HPDE6-E6E7 (cell line): ENCODE measurements around the gene STYXL1.
A peak's percentile ranks its signal among the peaks of the same experiment; 100 is the strongest.
"Not testable (repeated sequence)": the region's sequence is repeated elsewhere in the genome, so short reads cannot be mapped to it uniquely, and the experiment has no call there.

ENCODE experiments used
- DNase-seq: peaks from one replicate; pipeline ENCODE4 v3.0.0; 2011; ENCODE audit warnings: missing footprints; ENCODE audit errors: extremely low spot score

Gene STYXL1

DNA sequence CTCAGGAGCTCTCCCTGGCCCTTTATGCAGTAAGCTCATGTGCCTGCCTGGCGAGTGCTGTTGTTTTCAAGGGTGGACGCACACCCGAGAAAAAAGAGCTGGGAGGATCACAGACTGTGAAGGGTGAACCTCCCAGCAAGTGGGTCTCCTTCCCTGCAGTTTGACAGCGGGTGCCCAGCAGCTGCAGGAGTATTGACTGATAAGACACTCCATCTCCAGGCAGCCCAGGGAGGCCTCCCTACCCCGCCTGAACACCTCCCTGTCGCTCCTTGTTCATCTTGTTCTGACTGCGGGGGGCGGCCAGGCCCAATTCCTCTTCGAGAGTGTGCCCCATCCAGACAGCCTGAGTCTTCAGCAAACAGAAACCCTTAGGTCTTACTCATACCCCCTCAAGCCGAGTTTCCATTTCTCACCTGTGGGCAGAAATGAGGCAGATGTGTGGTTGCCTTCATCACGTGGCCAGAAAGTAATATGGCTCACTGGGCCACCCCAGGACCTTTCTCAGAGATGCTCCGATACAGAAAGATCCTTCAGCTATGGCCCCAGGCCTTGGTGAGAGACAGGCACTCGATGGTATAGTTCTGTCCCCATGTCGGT lies 17.3 kb upstream of the STYXL1 start:
- DNase-seq, result no peak

DNA sequence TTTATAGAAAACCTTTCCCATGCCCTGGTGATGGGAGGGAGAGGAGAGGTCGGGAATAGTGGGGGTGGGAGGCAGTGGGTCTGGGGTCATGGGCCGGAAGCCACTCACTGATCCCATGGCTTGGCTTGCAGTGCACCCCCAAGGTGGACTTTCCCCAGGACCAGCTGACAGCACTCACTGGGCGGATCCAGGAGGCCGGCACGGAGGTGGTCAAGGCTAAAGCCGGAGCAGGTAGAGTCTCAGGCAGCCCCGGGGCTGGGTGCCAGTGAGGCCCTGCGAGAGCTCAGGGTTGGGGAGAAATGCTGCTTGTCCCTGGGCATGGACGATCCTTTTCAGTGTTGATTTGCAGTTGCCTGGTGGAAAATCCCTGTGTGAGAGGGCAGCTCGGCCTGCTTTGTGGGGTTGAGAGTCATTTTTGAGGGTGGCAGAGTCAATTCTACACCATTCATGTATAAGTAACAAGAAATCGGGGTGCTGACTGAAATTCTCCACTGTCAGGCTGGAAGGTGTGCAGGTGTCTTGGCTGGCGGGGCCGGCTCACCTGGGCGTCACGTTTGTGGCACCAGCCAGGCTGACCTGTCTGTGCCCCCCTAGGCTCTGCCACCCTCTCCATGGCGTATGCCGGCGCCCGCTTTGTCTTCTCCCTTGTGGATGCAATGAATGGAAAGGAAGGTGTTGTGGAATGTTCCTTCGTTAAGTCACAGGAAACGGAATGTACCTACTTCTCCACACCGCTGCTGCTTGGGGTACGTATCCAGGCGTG lies 16.6 kb upstream of the STYXL1 start:
- DNase-seq, result no peak

DNA sequence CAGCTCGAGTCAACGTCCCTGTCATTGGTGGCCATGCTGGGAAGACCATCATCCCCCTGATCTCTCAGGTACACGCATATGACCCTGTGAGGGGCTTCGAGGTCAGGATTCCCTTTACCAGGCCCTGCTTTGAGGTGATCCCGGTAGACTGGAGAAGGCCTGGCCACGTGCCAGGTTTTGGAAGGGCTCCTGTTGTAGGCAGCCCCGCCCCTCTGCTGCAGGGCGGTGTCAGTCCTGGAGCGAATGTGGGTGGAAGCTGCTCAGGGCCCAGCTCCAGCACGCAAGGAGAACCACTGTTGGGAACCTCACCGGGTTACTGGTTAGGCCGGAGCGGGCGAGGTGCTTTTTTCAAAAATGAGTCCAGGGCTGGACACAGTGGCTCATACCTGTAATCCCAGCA lies 15.7 kb upstream of the STYXL1 start:
- no peak for DNase-seq

DNA sequence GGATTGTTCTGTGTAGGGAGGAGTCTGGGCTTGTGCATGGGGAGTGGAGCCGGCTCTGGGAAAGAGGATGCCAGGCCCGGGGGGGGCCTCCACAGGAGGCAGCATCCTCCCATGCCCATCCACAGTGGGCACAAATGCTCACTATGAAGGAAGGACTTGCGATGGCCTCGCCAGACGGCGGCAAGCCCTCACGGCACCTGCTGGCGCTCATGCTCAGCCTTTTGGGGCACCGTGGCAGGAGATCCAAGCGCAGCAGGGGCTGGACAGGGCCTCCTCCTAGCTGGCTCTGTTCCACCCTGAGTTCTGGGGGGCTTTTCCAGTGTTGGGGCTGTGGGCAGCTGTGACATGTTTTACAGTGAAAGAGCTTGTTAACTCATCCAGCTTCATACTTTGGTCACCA lies 15.3 kb upstream of the STYXL1 start:
- no peak for DNase-seq

DNA sequence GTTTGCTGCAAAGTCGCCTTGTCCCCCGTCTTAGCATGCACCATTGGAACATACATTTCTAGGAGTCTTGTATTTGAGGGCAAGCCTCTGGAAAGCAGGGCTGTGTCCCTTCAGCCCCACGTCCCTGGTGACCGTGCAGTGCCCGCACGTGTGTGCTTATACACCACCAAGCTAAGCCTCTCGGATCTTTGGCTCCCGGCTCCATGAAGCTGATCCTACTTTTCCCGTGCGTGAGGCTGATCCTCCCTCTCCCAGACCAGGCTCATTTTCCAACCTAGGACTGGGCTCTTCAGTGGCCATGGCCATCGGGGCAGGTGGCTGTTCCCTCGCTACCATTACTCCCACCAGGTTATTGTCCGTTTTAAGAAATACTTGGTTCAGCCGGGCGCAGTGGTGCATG lies 14.5 kb upstream of the STYXL1 start:
- DNase-seq, result no peak

DNA sequence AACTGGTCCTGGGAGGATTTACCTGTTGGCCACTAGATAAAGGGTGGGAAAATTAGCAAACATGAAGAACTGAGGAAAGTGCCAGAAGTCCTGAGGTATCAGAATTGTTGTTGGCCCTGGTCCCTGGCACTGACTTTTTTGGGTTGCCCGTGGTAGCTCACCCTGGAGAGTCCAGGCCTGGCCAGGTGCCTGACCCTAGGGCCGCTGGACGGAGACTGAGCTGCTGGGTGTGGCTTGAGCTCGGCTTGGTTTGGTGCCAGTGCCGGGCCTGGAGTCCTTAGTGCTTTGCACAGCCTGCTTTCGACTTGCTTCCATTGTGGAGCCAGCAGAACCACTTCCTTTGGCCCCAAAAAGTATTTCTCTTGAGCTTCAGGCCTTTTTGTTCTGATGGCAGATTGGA lies 13.0 kb upstream of the STYXL1 start:
- DNase-seq, result no peak

DNA sequence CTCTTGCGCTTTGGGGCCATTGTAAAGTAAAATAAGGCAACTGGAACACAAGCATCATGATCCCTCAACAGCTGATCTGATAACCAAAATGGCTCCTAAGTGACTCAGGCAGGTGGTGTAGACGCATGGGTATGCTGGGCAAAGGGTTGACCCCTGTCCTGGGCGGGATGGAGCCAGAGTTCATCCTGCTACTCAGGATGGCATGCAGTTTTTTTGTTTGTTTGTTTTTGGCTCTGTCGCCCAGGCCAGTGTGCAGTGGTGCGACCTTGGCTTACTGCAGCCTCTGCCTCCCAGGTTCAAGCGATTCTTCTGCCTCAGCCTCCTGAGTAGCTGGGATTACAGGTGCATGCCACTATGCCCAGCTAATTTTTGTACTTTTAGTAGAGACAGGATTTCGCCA lies 10.9 kb upstream of the STYXL1 start:
- not testable (repeated sequence) for DNase-seq

DNA sequence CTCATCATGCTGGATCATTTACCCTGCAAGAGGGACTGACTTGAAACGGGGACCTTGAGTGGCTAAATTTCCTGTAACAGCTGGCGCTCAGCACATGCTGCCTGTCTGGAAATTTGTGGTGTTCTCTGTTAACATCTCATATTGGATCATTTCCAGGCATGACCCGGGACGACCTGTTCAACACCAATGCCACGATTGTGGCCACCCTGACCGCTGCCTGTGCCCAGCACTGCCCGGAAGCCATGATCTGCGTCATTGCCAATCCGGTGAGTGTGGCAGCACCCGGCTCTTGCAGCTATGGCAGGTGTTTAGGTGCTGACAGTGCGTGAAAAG lies 10.0 kb upstream of the STYXL1 start:
- no peak for DNase-seq

DNA sequence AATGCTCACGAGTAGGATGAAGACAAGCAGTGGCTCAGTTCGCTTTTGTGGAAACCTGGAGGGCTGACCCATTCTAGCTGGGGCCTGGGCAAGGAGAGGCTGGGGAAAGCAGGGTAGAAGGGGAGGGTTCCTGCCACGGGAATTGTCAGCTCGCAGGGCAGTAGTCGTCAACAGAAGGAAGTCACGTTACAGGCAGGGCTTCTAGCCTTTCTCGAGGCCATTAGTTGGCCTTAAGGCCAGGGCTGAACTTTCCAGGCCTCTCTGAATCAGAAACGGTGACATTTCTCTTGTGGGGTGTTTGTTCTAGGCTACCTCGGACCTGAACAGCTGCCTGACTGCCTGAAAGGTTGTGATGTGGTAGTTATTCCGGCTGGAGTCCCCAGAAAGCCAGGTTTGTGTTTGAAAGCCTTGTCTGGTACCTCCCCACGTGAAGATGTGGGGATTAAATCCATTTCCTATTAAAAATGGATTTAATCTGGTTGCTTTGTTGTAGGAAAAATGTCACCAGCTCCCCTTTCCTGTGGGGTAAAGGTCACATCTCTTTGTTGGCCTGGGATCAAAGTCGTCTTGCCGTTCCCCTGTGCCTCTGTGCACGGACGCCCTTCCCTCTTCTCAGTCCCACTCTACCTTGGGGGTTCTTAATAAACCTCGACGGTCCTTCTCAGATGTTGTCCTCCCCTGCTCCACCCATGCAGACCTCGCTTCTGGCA lies 9.5 kb upstream of the STYXL1 start:
- DNase-seq, result no peak

DNA sequence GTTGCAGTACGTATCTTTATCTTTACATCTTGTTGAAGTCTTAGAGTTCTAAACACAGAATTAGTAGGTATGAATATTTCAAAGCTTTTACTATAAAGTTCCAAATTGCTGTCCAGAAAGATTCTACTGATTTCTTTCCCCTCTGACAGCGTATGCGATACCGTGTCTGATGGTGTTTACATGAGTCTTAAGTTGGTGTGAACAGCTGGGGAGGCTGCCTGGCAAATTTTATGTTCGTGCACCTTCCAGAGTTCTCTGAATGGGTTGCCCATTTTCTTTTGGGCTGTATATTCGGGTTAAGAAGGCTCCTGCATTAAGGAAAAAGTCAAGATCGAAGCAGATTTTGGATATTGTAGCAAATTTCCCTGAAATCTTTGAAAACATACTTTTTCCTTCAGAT lies 8.4 kb upstream of the STYXL1 start:
- no peak for DNase-seq

DNA sequence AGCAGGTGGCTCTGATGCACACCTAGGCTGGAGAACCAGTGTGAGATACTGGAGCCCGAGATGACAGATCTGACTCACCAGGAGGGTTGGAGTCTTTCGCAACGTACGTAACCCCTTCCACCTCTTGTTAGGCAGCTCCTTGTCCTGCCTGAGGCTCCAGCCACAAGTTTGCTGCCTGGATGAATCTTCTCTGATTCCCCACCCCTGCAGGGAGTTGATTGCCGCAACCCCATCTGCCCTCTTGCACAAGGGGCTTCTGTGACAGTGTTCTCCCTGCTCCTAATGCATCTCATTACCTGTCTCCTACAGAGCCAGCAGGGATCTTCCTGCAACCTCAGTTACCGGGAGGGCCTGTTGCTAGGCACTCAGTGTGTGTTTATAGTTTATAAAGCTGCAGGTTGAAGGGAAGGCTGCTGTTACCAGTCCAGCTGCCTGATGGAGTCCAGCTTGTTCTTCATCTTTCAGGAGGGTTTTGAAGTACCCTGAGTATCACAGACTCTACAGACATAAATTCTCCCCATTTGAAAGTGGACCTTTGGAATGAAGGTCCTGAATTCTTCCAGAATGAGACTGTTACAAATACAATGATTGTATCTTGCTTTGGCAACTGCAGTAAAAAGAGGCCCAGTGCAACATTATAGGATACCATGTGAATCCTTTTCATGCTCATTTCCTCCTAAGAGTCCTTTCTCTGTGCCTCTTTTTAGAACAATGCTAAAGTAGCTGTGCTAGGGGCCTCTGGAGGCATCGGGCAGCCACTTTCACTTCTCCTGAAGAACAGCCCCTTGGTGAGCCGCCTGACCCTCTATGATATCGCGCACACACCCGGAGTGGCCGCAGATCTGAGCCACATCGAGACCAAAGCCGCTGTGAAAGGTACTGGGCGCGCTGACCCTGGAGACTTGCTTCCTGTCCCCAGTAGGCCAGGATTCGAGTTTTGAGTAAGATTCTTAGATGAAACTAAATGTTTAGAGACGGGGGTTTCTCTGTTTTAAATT lies 6.6 kb upstream of the STYXL1 start:
- DNase-seq, result peak; percentile 87

DNA sequence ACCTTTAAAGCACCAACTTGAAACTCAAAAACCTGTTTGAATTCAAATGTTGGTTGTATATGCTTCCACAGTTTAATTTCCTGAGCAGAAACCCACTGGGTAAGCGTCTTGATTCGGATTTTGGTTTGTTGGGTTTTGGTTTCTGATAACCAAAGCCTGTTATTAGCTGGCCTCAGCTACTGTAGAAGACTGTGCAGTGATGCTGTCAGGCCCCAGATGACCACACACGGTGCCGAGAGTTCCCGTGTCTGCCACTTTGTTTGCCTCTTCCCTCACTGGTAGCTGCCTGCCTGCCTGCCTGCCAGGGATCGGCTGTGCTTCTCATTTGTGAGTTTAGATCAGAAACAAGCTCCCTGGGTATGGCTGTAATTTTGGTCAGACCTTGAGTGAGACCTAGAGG lies 5.7 kb upstream of the STYXL1 start:
- DNase-seq, result no peak

DNA sequence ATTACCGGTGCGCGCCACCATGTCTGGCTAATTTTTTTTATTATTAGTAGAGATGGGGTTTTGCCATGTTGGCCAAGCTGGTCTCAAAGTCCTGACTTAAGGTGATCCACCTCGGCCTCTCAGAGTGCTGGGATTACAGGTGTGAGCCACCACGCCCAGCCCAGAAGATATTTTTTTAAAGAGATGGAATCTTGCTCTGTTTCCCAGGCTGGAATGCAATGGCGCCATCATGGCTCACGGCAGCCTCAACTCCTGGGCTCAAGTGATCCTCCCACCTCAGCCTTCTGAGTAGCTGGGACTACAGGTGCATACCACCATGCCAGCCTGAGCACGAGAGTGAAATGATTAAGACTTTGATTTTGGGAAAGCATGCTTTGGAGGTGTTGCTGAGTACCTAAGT lies 4.9 kb upstream of the STYXL1 start:
- not testable (repeated sequence) for DNase-seq

DNA sequence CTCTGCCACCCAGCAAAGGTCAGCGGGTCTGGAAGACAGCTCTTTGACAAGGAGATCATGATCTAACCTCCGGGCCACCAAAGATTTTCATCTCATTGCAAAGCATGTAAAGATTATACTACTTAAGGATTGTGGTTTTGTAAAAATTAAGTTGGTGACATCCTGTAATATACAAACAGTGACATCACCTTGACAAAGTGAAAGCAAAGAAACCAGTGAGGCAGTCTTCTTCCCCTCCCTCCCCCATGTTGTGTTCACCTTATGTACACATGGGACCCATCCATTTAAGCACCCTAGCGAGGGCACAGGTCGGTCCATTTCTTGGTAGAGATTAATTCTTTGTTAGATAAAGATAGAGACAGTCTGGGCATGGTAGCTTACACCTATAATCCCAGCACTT lies 4.0 kb upstream of the STYXL1 start:
- no peak for DNase-seq

DNA sequence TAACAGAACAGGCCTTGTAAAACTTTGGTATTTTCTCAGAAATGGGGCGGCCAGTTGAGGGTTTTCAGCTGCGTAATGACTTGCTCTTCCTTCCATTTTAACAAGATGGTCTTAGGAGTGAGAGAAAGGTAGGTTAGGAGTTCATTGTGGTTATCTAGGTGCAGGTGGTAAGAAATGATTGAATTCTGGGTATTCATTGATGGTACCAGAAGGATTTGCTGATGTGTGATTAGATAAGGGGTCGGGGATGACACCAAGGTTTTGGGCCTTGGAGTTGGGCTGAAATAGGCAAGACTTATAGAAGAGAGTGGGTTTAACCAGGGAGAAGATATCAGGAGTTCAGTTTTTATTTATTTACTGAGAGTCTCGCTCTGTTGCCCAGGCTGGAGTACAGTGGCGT lies 2.7 kb upstream of the STYXL1 start:
- DNase-seq, result no peak

DNA sequence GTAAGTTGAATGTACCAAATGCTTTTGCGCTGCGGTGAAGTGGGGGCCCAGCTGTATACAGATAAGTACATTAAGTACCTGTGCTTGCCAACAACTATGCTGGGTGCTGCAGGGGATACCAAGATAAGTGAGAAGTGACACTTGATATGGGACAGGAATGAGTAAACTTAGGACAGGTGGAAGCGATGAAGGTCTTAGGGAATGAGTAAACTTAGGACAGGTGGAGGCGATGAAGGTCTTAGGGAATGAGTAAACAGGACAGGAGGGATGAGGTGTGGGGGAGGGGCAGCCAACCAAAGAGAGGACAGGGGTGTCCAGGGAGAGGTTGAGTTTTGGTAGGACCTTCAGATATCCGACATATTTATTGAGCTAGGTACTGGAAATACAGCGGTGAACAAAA lies 1.5 kb upstream of the STYXL1 start:
- DNase-seq, result no peak

DNA sequence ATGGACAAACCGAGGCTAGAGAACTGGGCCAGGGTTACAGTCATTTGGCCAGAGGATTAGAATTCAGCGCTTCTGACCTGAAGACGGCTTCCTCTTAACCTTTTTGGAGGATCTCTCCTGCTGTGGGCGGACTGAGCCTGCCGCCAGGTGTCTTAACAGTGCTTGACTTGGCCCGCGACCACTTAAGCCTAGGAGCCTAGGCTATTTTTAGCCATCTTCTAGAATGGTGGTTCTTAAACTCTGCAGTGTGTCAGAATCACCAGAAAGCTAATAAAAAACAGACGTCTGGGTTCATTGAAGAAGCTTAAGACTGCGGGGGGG lies 828 bp upstream of the STYXL1 start:
- DNase-seq, result no peak

DNA sequence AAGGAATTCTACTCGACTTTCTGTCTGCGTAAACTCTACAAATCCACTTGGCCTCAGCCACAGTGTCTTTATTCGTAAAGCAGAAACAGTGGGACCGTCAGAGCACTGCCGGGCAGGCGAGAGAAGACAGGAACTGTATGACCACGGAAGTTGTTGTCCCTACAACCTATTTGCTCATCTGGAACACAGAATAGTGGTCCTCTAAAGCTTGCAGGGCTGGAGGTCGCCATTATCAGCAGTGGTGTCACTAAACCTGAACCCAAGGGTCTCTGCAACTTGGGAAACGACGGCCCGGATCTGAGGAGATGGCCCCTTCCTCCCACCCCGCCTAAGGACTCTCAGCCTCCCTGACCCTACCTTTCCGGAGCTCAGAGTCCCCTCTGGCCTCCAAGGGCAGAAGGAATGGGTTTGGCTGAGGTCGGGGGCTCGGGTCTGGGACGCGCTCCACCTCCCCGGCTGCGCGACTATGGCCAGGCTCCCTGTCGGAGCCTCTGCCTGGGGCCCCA lies 442 bp downstream of the STYXL1 start:
- DNase-seq, result no peak

DNA sequence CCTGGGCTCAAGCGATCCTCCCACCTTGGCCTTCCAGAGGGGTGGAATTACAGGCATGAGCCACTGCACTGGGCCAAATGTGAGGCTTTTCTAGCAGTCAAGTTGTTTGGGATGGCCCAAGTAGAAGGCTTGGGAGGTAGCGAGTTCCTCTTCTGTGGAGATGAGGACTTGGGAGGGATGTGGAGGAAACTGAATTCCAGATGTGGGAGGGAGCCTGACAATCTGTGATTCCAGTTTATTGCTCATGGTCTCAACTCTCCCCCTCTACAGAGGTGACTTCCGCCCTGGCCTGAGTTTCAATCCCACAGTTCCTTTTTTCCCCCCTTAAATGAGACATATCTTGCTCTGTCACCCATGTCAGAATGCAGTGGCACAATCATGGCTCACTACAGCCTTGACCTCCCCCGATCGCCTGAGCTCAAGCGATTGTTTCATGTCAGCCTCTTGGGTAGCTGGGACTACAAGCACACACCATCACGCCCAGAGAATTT lies 3.4 kb downstream of the STYXL1 start:
- no peak for DNase-seq

DNA sequence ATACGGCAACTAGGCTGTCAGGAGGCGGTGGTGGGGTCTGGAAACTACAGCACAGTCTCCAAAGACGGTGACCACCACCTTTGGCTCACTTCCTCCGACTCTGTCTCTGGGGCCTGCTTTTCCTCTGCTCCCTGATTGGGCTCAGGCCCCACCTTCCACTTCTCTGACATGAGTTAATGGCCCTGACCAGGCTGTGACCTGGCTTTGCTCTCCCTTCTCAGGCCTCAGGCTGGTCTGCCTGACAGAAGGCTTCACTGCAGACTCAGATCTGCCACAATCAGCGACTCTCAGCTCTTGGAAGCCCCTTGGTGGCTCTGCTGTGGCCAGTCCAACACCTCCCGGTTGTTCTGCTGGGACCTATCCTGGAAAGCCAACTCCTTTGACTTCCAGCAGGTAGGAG lies 7.7 kb downstream of the STYXL1 start:
- DNase-seq, result no peak

DNA sequence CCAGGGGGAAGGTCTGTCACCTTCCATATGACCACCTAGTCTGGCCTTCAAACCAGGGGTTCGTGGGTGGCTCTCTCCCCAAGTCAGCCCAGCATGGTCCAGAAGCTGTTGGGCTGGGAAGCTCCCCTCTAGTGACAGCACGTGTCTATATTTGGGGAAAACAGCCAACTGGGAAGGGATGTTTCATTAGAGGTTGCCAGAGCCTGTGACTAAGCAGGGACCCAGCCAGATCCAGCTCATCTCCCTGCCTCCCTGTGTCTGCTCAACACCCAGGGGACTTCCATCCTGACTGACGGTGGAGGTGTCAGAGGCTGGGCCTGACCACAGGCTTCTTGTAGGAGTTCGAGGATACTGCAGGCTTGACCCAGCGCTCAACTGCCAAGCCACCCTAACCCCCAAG lies 10.5 kb downstream of the STYXL1 start:
- no peak for DNase-seq

DNA sequence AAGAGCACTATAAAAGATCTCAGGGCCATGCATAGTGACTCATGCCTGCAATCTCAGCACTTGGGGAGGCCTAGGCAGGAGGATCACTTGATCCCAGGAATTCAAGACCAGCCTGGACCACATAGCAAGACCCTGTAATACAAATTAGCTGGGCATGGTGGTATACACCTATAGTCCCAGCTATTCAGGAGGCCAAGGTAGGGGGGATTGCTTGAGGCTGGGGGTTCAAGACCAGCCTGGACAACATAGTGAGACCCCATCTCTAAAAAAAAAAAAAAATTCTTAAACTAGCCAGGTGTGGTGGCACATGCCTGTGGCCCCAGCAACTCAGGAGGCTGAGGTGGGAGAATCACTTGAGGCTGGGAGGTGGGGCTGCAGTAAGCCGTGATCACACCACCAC lies 15.8 kb downstream of the STYXL1 start:
- no peak for DNase-seq
